BJ (cell line): Measurements from ENCODE around the gene GDF11. TPM values are rescaled to one million over a fixed set of nuclear protein-coding genes. Genes with fewer than 3 reads are reported as not detected.

Experiments
- CTCF ChIA-PET: fragments of 350-600 bp; formaldehyde crosslinking; extraction: SDS; loops from one replicate; lab custom pipeline; 2021; ENCODE audit warnings: antibody characterized with exemption, inconsistent platforms; lab: Yijun Ruan, JAX
- POLR2A ChIA-PET: fragments of 300-600 bp; sonication (Branson Sonifier 250); formaldehyde crosslinking; extraction: SDS; loops from one replicate; lab custom pipeline; 2021; ENCODE audit warnings: antibody characterized with exemption; lab: Charles Lee
- DNase-seq: peaks from one replicate; pipeline ENCODE4 v3.0.0-alpha.2; 2011; ENCODE audit warnings: low read depth
- H3K27me3 ChIP-seq: 2 replicates; pipeline ENCODE4 v1.6.0; 2011; ENCODE audit warnings: low read length; ENCODE audit not compliant: control insufficient read depth, insufficient read depth
- H3K36me3 ChIP-seq: 2 replicates; pipeline ENCODE4 v1.5.1; 2011; ENCODE audit warnings: low read length; ENCODE audit not compliant: control insufficient read depth, insufficient read depth
- H3K4me3 ChIP-seq: 2 replicates; pipeline ENCODE4 v1.5.1; 2011; ENCODE audit warnings: low read depth, mild to moderate bottlenecking, control low read depth, low read length
- CTCF ChIP-seq: IDR thresholded peaks from 2 replicates; pipeline ENCODE4 v1.5.1; 2011; ENCODE audit warnings: low read depth, mild to moderate bottlenecking, control low read depth, inconsistent platforms, low read length, moderate library complexity; ENCODE audit not compliant: insufficient read depth
- polyA plus RNA-seq: library from polyadenylated mRNA; depleted of rRNA; stranded (reverse); fragments of >200 nt; gene quantifications from 2 replicates; pipeline ENCODE4 v1.2.3, GENCODE V29; 2011

The GDF11 gene
- polyA plus RNA-seq, 1 experiment, result 3.8 TPM

GRCh38 chr12:55717011-55718007 is 25.6 kb upstream of the GDF11 start:
- H3K36me3 ChIP-seq, result no peaks in the 10 kb centered on the region
- H3K4me3 ChIP-seq, result peak overlapping the region; percentile 74
- no peak for DNase-seq
- ChIA-PET POLR2A (no interaction called here), CTCF (interaction anchor here (0.7 to 3.3 kb wide), 5 partner anchors 11 to 196 kb away, joined by 3 to 13 read pairs (median 4); a partner anchor contains a TSS)
- no peak for TF ChIP-seq CTCF
- no peaks in the 10 kb centered on the region for H3K27me3 ChIP-seq

GRCh38 chr12:55718015-55718414 is 24.9 kb upstream of the GDF11 start:
- Histone ChIP-seq H3K4me3 (no peak overlapping the region), H3K27me3 (no peaks in the 10 kb centered on the region), H3K36me3 (peaks cover 2% of the 10 kb centered on the region; the same call in 1 of the 2 replicates)
- TF ChIP-seq CTCF, result no peak
- ChIA-PET POLR2A (no interaction called here), CTCF (interaction anchor here (2.5 to 3.3 kb wide), 2 partner anchors 12 to 61 kb away, joined by 10 to 13 read pairs; no protein-coding TSS in a partner anchor)
- no peak for DNase-seq

- H3K27me3 ChIP-seq, result no peaks in the 10 kb centered on the region
- DNase-seq, result no peak
- ChIA-PET CTCF (interaction anchor here (1.3 to 4.5 kb wide), 5 partner anchors 13 to 72 kb away, joined by 4 to 24 read pairs (median 13); a partner anchor contains a TSS), POLR2A (no interaction called here)
- H3K4me3 ChIP-seq, result no peak overlapping the region
- TF ChIP-seq CTCF, result no peak
- peaks cover 6% of the 10 kb centered on the region; the same call in 1 of the 2 replicates for H3K36me3 ChIP-seq
Observed at GRCh38 chr12:55718624-55719275, 24.2 kb upstream of the GDF11 start.

- CTCF ChIA-PET, result interaction anchor here (1.3 to 4.5 kb wide), 6 partner anchors 10 to 72 kb away, joined by 4 to 26 read pairs (median 18); partner anchors contain the start of gene CD63
- POLR2A ChIA-PET, result interaction anchor here (0.7 kb wide), 1 partner anchor 9 kb away, joined by 3 read pairs; the partner anchor contains the start of gene CD63
- no peak for TF ChIP-seq CTCF
- Histone ChIP-seq H3K36me3 (peaks cover 10% of the 10 kb centered on the region), H3K27me3 (no peaks in the 10 kb centered on the region), H3K4me3 (no peak overlapping the region)
- no peak for DNase-seq
Observed at GRCh38 chr12:55719371-55719770, 23.6 kb upstream of the GDF11 start.
